ENCODE results near the gene PAX8. TPM values are rescaled to one million over a fixed set of nuclear protein-coding genes. Genes with fewer than 3 reads are reported as not detected.

PAX8 gene
- total RNA-seq, 1 donor from 2014 or later: 1.4 TPM

GRCh38 chr2:113220970-113221708 is 57.6 kb downstream of the PAX8 start:
- no peak for TF ChIP-seq CTCF (IDR thresholded peaks at IDR 0.05; ENCODE audit: partially characterized antibody, unreplicated experiment)
- DNase-seq: no peak
- Mint-ChIP-seq H3K4me1 (ENCODE audit: low read depth, unreplicated experiment) (peaks cover 3% of the 10 kb centered on the region), H3K36me3 (ENCODE audit: unreplicated experiment) (no peaks in the 10 kb centered on the region), H3K4me3 (ENCODE audit: unreplicated experiment) (no peak overlapping the region), H3K27ac (ENCODE audit: unreplicated experiment) (no peak overlapping the region), H3K9me3 (ENCODE audit: unreplicated experiment) (no peaks in the 10 kb centered on the region), H3K27me3 (ENCODE audit: unreplicated experiment) (peaks cover 3% of the 10 kb centered on the region)

- TF ChIP-seq CTCF (IDR thresholded peaks at IDR 0.05; ENCODE audit: partially characterized antibody, unreplicated experiment): no peak
- Mint-ChIP-seq H3K4me1 (ENCODE audit: low read depth, unreplicated experiment) (no peaks in the 10 kb centered on the region), H3K9me3 (ENCODE audit: unreplicated experiment) (no peaks in the 10 kb centered on the region), H3K27me3 (ENCODE audit: unreplicated experiment) (peaks cover 3% of the 10 kb centered on the region), H3K36me3 (ENCODE audit: unreplicated experiment) (no peaks in the 10 kb centered on the region), H3K4me3 (ENCODE audit: unreplicated experiment) (no peak overlapping the region), H3K27ac (ENCODE audit: unreplicated experiment) (no peak overlapping the region)
- no peak for DNase-seq
Observed at GRCh38 chr2:113219889-113220641, 58.7 kb downstream of the PAX8 start.

- Mint-ChIP-seq H3K4me3 (ENCODE audit: unreplicated experiment) (no peak overlapping the region), H3K4me1 (ENCODE audit: low read depth, unreplicated experiment) (no peaks in the 10 kb centered on the region), H3K27me3 (ENCODE audit: unreplicated experiment) (peaks cover 4% of the 10 kb centered on the region), H3K27ac (ENCODE audit: unreplicated experiment) (no peak overlapping the region), H3K9me3 (ENCODE audit: unreplicated experiment) (no peaks in the 10 kb centered on the region), H3K36me3 (ENCODE audit: unreplicated experiment) (no peaks in the 10 kb centered on the region)
- TF ChIP-seq CTCF (IDR thresholded peaks at IDR 0.05; ENCODE audit: partially characterized antibody, unreplicated experiment): no peak
- DNase-seq: no peak
Observed at GRCh38 chr2:113219525-113219888, 59.2 kb downstream of the PAX8 start.

GRCh38 chr2:113219092-113219441 is 59.7 kb downstream of the PAX8 start:
- no peak overlapping the region for H3K27ac Mint-ChIP-seq (ENCODE audit: unreplicated experiment)

More at GRCh38 chr2:113219092-113219441, 59.7 kb downstream of the PAX8 start:
- Mint-ChIP-seq H3K27me3 (ENCODE audit: unreplicated experiment) (peaks cover 4% of the 10 kb centered on the region), H3K9me3 (ENCODE audit: unreplicated experiment) (no peaks in the 10 kb centered on the region), H3K4me3 (ENCODE audit: unreplicated experiment) (no peak overlapping the region), H3K36me3 (ENCODE audit: unreplicated experiment) (no peaks in the 10 kb centered on the region), H3K4me1 (ENCODE audit: low read depth, unreplicated experiment) (no peaks in the 10 kb centered on the region)
- no peak for TF ChIP-seq CTCF (IDR thresholded peaks at IDR 0.05; ENCODE audit: partially characterized antibody, unreplicated experiment)
- no peak for DNase-seq
